GM23338 (cell line): ENCODE data around the gene DNAJC1. TPM values are rescaled to one million over a fixed set of nuclear protein-coding genes. Genes with fewer than 3 reads are reported as not detected.

Experiments used
- ATAC-seq: fragments of 200-7000 bp; cut with Tn5 transposase; 3 replicates; pipeline ENCODE4 v1.9.1; 2020
- DNase-seq: peaks from one replicate; pipeline ENCODE4 v3.0.0-alpha.2; 2015; ENCODE audit warnings: low spot score
- H2AFZ ChIP-seq: fragments of 200-600 bp; sonication (generic); 2 replicates; pipeline ENCODE4 v1.8.0; 2016; ENCODE audit warnings: antibody characterized with exemption, mild to moderate bottlenecking, moderate library complexity
- H3F3A ChIP-seq: fragments of 200-600 bp; sonication (generic); replicated peaks from 2 replicates; pipeline ENCODE4 v1.8.0; 2017; ENCODE audit warnings: antibody characterized with exemption, mixed run types, low read depth
- H3K27ac ChIP-seq: fragments of 200-600 bp; sonication (generic); 2 replicates; pipeline ENCODE4 v1.6.1; 2016; ENCODE audit warnings: low read depth
- H3K27me3 ChIP-seq: fragments of 200-600 bp; sonication (generic); 2 replicates; pipeline ENCODE4 v1.8.0; 2016; ENCODE audit warnings: mild to moderate bottlenecking, mixed run types, moderate library complexity; ENCODE audit not compliant: insufficient read depth
- H3K36me3 ChIP-seq: fragments of 200-600 bp; sonication (generic); 2 replicates; pipeline ENCODE4 v1.8.0; 2016; ENCODE audit warnings: mild to moderate bottlenecking; ENCODE audit not compliant: insufficient read depth
- H3K4me1 ChIP-seq: fragments of 200-600 bp; sonication (generic); 2 replicates; pipeline ENCODE4 v1.8.0; 2016; ENCODE audit warnings: mild to moderate bottlenecking, moderate library complexity; ENCODE audit not compliant: insufficient read depth
- H3K4me2 ChIP-seq: fragments of 200-600 bp; sonication (generic); 2 replicates; pipeline ENCODE4 v1.7.1; 2017; ENCODE audit warnings: mixed run types
- H3K4me3 ChIP-seq: fragments of 200-600 bp; sonication (generic); 2 replicates; pipeline ENCODE4 v1.6.1; 2016; ENCODE audit warnings: mixed run types
- H3K79me2 ChIP-seq: fragments of 200-600 bp; sonication (generic); replicated peaks from 2 replicates; pipeline ENCODE4 v1.8.0; 2017; ENCODE audit warnings: mild to moderate bottlenecking; ENCODE audit not compliant: insufficient read depth
- H3K9me2 ChIP-seq: fragments of 200-600 bp; sonication (generic); 2 replicates; pipeline ENCODE4 v1.8.0; 2017; ENCODE audit not compliant: insufficient read depth
- H4K20me1 ChIP-seq: fragments of 200-600 bp; sonication (generic); replicated peaks from 2 replicates; pipeline ENCODE4 v1.8.0; 2017; ENCODE audit warnings: mild to moderate bottlenecking; ENCODE audit not compliant: insufficient read depth
- H3K27ac Mint-ChIP-seq: 2 replicates; pipeline ENCODE4 v1.8.0; 2020; ENCODE audit warnings: inconsistent platforms, mild to moderate bottlenecking, moderate library complexity, mixed read lengths
- H3K27me3 Mint-ChIP-seq: 3 replicates; pipeline ENCODE4 v1.8.0; 2022; ENCODE audit warnings: low read depth, mild to moderate bottlenecking, moderate library complexity, mixed read lengths, inconsistent platforms; ENCODE audit not compliant: insufficient read depth, poor library complexity
- H3K36me3 Mint-ChIP-seq: 3 replicates; pipeline ENCODE4 v1.8.0; 2021; ENCODE audit warnings: low read depth, mild to moderate bottlenecking, inconsistent platforms, moderate library complexity, mixed read lengths
- H3K4me1 Mint-ChIP-seq: 3 replicates; pipeline ENCODE4 v1.8.0; 2020; ENCODE audit warnings: mild to moderate bottlenecking, inconsistent platforms, mixed read lengths
- H3K4me3 Mint-ChIP-seq: 3 replicates; pipeline ENCODE4 v1.8.0; 2021; ENCODE audit warnings: moderate library complexity, mild to moderate bottlenecking, inconsistent platforms, mixed read lengths
- H3K9me3 Mint-ChIP-seq: 3 replicates; pipeline ENCODE4 v1.8.0; 2020; ENCODE audit warnings: moderate library complexity, mild to moderate bottlenecking, inconsistent platforms, mixed read lengths
- CREB1 ChIP-seq: fragments of 250-450 bp; sonication (Bioruptor Pico); IDR thresholded peaks from 2 replicates; pipeline ENCODE4 v1.5.0; 2020; ENCODE audit warnings: low read depth, mild to moderate bottlenecking, moderate library complexity
- EZH2 ChIP-seq: fragments of 200-600 bp; sonication (generic); IDR thresholded peaks from one replicate; pipeline ENCODE4 v1.8.0; 2017; ENCODE audit warnings: antibody characterized with exemption, mild to moderate bottlenecking, low read depth; ENCODE audit not compliant: unreplicated experiment
- EZH2phosphoT487 ChIP-seq: fragments of 200-600 bp; sonication (generic); IDR thresholded peaks from one replicate; pipeline ENCODE4 v1.8.1; 2018; ENCODE audit warnings: antibody characterized with exemption; ENCODE audit not compliant: unreplicated experiment
- JUNB ChIP-seq: IDR thresholded peaks from one replicate; pipeline ENCODE4 v1.6.1; 2016; ENCODE audit warnings: antibody characterized with exemption; ENCODE audit not compliant: unreplicated experiment
- NANOG ChIP-seq: IDR thresholded peaks from 2 replicates; pipeline ENCODE4 v1.6.1; 2016; ENCODE audit warnings: antibody characterized with exemption, borderline replicate concordance
- POLR2AphosphoS5 ChIP-seq: IDR thresholded peaks from 2 replicates; pipeline ENCODE4 v1.6.1; 2016; ENCODE audit warnings: antibody characterized with exemption, low read depth
- STAT1 ChIP-seq: IDR thresholded peaks from one replicate; pipeline ENCODE4 v1.6.1; 2016; ENCODE audit warnings: antibody characterized with exemption; ENCODE audit not compliant: unreplicated experiment
- ZNF114 ChIP-seq: fragments of 250-450 bp; sonication (Bioruptor Pico); IDR thresholded peaks from 2 replicates; pipeline ENCODE4 v1.5.0; 2020; ENCODE audit warnings: mild to moderate bottlenecking, moderate library complexity
- ZNF331 ChIP-seq: fragments of 250-450 bp; sonication (Bioruptor Pico); IDR thresholded peaks from 2 replicates; pipeline ENCODE4 v1.5.0; 2020; ENCODE audit warnings: low read depth, mild to moderate bottlenecking, moderate library complexity
- polyA plus RNA-seq: library from polyadenylated mRNA; unstranded; fragments of >200 nt; fragmentation: Nextera tagmentation; extraction: Ambion mirVana; gene quantifications from 2 replicates; pipeline ENCODE4 v1.2.1, GENCODE V29; 2016
- total RNA-seq: library from RNA; depleted of rRNA; stranded (reverse); fragments of >200 nt; shearing (Covaris generic); gene quantifications from 2 replicates; pipeline ENCODE4 v1.2.3, GENCODE V29; 2014
- TF ChIP-seq, protein P1 (sequence below): IDR thresholded peaks from one replicate; pipeline ENCODE4 v1.6.1; 2018; ENCODE audit warnings: antibody characterized with exemption; ENCODE audit not compliant: unreplicated experiment
- TF ChIP-seq, protein P2 (sequence below): fragments of 250-450 bp; sonication (Bioruptor Pico); IDR thresholded peaks from 2 replicates; pipeline ENCODE4 v1.5.0; 2020; ENCODE audit warnings: mild to moderate bottlenecking, moderate library complexity
- TF ChIP-seq, protein P3 (sequence below), 2 experiments: fragments of 200-600 bp in 1 of 2; sonication (generic) in 1 of 2; conservative IDR thresholded peaks; 2 replicates each; pipeline versions ENCODE4 v1.5.1 to v1.6.1; 2016 to 2017; ENCODE audit warnings: antibody characterized with exemption in 2 of 2, low read depth in 2 of 2, mild to moderate bottlenecking in 2 of 2, moderate library complexity in 1 of 2
- TF ChIP-seq, protein P4 (sequence below): IDR thresholded peaks from 2 replicates; pipeline ENCODE4 v1.6.1; 2016; ENCODE audit warnings: antibody characterized with exemption

DNAJC1 gene
- total and polyA plus RNA-seq, 2 experiments from 2014 or later: 38.6 to 45.3 TPM

DNA sequence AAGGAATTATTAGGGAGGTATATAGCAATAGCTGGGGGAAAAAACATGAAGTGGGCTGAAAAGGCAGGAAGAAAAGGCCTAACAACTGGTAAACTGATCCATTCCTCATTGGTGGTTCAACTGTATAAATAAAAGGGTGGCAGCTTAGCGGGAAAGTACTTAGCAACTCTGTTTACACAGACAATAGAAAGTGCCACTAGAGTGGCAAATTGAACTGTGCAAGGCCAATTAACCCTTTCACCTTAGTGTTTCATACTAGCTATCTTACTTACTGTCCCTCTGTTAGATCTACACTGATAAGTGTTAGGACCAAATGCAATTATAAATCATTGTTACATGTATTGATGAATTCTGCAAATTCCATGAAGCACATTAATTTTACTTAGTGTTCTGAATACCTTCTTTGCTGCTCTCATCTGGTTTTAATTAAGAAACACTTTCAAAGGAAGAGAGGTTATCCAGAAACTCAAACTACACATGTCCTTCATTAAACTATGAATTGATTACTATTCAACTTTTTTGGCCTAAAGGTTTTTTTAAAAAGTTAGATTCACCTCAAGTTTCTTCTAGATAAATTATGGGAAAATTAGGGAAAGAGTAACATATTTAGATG lies 28.0 kb downstream of the DNAJC1 start:
- no peaks in the 10 kb centered on the region for H3K9me2 ChIP-seq
- H3K36me3 ChIP-seq: no peaks in the 10 kb centered on the region
- DNase-seq (no peak), ATAC-seq (no peak)
- H3K27ac ChIP-seq: no peak overlapping the region
- Mint-ChIP-seq H3K27ac (no peak overlapping the region), H3K27me3 (peaks cover 2% of the 10 kb centered on the region), H3K4me1 (peaks cover 42% of the 10 kb centered on the region), H3K9me3 (no peaks in the 10 kb centered on the region), H3K36me3 (no peaks in the 10 kb centered on the region), H3K4me3 (no peak overlapping the region)
- H3F3A ChIP-seq: no peaks in the 10 kb centered on the region
- H3K4me3 ChIP-seq: no peak overlapping the region
- no peaks in the 10 kb centered on the region for H4K20me1 ChIP-seq
- no peaks in the 10 kb centered on the region for H3K79me2 ChIP-seq
- H3K27me3 ChIP-seq: no peaks in the 10 kb centered on the region
- H3K4me2 ChIP-seq: no peak overlapping the region
- TF ChIP-seq ZNF114 (no peak), EZH2 (no peak), CREB1 (CRISPR knock-in tag) (no peak), POLR2AphosphoS5 (no peak), ZNF331 (CRISPR knock-in tag) (no peak), STAT1 (no peak), EZH2phosphoT487 (no peak), NANOG (no peak), JUNB (no peak)
- TF ChIP-seq, protein P1, sequence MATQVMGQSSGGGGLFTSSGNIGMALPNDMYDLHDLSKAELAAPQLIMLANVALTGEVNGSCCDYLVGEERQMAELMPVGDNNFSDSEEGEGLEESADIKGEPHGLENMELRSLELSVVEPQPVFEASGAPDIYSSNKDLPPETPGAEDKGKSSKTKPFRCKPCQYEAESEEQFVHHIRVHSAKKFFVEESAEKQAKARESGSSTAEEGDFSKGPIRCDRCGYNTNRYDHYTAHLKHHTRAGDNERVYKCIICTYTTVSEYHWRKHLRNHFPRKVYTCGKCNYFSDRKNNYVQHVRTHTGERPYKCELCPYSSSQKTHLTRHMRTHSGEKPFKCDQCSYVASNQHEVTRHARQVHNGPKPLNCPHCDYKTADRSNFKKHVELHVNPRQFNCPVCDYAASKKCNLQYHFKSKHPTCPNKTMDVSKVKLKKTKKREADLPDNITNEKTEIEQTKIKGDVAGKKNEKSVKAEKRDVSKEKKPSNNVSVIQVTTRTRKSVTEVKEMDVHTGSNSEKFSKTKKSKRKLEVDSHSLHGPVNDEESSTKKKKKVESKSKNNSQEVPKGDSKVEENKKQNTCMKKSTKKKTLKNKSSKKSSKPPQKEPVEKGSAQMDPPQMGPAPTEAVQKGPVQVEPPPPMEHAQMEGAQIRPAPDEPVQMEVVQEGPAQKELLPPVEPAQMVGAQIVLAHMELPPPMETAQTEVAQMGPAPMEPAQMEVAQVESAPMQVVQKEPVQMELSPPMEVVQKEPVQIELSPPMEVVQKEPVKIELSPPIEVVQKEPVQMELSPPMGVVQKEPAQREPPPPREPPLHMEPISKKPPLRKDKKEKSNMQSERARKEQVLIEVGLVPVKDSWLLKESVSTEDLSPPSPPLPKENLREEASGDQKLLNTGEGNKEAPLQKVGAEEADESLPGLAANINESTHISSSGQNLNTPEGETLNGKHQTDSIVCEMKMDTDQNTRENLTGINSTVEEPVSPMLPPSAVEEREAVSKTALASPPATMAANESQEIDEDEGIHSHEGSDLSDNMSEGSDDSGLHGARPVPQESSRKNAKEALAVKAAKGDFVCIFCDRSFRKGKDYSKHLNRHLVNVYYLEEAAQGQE: no peak
- TF ChIP-seq, protein P2, sequence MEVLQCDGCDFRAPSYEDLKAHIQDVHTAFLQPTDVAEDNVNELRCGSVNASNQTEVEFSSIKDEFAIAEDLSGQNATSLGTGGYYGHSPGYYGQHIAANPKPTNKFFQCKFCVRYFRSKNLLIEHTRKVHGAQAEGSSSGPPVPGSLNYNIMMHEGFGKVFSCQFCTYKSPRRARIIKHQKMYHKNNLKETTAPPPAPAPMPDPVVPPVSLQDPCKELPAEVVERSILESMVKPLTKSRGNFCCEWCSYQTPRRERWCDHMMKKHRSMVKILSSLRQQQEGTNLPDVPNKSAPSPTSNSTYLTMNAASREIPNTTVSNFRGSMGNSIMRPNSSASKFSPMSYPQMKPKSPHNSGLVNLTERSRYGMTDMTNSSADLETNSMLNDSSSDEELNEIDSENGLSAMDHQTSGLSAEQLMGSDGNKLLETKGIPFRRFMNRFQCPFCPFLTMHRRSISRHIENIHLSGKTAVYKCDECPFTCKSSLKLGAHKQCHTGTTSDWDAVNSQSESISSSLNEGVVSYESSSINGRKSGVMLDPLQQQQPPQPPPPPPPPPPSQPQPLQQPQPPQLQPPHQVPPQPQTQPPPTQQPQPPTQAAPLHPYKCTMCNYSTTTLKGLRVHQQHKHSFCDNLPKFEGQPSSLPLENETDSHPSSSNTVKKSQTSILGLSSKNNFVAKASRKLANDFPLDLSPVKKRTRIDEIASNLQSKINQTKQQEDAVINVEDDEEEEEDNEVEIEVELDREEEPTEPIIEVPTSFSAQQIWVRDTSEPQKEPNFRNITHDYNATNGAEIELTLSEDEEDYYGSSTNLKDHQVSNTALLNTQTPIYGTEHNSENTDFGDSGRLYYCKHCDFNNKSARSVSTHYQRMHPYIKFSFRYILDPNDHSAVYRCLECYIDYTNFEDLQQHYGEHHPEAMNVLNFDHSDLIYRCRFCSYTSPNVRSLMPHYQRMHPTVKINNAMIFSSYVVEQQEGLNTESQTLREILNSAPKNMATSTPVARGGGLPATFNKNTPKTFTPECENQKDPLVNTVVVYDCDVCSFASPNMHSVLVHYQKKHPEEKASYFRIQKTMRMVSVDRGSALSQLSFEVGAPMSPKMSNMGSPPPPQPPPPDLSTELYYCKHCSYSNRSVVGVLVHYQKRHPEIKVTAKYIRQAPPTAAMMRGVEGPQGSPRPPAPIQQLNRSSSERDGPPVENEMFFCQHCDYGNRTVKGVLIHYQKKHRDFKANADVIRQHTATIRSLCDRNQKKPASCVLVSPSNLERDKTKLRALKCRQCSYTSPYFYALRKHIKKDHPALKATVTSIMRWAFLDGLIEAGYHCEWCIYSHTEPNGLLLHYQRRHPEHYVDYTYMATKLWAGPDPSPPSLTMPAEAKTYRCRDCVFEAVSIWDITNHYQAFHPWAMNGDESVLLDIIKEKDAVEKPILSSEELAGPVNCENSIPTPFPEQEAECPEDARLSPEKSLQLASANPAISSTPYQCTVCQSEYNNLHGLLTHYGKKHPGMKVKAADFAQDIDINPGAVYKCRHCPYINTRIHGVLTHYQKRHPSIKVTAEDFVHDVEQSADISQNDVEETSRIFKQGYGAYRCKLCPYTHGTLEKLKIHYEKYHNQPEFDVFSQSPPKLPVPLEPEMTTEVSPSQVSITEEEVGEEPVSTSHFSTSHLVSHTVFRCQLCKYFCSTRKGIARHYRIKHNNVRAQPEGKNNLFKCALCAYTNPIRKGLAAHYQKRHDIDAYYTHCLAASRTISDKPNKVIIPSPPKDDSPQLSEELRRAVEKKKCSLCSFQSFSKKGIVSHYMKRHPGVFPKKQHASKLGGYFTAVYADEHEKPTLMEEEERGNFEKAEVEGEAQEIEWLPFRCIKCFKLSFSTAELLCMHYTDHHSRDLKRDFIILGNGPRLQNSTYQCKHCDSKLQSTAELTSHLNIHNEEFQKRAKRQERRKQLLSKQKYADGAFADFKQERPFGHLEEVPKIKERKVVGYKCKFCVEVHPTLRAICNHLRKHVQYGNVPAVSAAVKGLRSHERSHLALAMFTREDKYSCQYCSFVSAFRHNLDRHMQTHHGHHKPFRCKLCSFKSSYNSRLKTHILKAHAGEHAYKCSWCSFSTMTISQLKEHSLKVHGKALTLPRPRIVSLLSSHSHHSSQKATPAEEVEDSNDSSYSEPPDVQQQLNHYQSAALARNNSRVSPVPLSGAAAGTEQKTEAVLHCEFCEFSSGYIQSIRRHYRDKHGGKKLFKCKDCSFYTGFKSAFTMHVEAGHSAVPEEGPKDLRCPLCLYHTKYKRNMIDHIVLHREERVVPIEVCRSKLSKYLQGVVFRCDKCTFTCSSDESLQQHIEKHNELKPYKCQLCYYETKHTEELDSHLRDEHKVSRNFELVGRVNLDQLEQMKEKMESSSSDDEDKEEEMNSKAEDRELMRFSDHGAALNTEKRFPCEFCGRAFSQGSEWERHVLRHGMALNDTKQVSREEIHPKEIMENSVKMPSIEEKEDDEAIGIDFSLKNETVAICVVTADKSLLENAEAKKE (CRISPR knock-in tag): no peak
- TF ChIP-seq, protein P3, sequence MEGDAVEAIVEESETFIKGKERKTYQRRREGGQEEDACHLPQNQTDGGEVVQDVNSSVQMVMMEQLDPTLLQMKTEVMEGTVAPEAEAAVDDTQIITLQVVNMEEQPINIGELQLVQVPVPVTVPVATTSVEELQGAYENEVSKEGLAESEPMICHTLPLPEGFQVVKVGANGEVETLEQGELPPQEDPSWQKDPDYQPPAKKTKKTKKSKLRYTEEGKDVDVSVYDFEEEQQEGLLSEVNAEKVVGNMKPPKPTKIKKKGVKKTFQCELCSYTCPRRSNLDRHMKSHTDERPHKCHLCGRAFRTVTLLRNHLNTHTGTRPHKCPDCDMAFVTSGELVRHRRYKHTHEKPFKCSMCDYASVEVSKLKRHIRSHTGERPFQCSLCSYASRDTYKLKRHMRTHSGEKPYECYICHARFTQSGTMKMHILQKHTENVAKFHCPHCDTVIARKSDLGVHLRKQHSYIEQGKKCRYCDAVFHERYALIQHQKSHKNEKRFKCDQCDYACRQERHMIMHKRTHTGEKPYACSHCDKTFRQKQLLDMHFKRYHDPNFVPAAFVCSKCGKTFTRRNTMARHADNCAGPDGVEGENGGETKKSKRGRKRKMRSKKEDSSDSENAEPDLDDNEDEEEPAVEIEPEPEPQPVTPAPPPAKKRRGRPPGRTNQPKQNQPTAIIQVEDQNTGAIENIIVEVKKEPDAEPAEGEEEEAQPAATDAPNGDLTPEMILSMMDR (conservative IDR thresholded peaks at IDR 0.05; ENCODE audit: low read depth in 2 of 2): no peak
- TF ChIP-seq, protein P4, sequence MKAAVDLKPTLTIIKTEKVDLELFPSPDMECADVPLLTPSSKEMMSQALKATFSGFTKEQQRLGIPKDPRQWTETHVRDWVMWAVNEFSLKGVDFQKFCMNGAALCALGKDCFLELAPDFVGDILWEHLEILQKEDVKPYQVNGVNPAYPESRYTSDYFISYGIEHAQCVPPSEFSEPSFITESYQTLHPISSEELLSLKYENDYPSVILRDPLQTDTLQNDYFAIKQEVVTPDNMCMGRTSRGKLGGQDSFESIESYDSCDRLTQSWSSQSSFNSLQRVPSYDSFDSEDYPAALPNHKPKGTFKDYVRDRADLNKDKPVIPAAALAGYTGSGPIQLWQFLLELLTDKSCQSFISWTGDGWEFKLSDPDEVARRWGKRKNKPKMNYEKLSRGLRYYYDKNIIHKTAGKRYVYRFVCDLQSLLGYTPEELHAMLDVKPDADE: no peak
- H3K4me1 ChIP-seq: peaks cover 28% of the 10 kb centered on the region
- H2AFZ ChIP-seq: no peak overlapping the region
